GM19099 (cell line): ENCODE data around the gene LAMA1.

Experiments
- POLR2A ChIP-seq: IDR thresholded peaks from 3 replicates; pipeline ENCODE4 v1.6.1; 2011; ENCODE audit warnings: low read depth; ENCODE audit not compliant: insufficient read length; ENCODE audit errors: extremely low read depth

LAMA1 gene, protein sequence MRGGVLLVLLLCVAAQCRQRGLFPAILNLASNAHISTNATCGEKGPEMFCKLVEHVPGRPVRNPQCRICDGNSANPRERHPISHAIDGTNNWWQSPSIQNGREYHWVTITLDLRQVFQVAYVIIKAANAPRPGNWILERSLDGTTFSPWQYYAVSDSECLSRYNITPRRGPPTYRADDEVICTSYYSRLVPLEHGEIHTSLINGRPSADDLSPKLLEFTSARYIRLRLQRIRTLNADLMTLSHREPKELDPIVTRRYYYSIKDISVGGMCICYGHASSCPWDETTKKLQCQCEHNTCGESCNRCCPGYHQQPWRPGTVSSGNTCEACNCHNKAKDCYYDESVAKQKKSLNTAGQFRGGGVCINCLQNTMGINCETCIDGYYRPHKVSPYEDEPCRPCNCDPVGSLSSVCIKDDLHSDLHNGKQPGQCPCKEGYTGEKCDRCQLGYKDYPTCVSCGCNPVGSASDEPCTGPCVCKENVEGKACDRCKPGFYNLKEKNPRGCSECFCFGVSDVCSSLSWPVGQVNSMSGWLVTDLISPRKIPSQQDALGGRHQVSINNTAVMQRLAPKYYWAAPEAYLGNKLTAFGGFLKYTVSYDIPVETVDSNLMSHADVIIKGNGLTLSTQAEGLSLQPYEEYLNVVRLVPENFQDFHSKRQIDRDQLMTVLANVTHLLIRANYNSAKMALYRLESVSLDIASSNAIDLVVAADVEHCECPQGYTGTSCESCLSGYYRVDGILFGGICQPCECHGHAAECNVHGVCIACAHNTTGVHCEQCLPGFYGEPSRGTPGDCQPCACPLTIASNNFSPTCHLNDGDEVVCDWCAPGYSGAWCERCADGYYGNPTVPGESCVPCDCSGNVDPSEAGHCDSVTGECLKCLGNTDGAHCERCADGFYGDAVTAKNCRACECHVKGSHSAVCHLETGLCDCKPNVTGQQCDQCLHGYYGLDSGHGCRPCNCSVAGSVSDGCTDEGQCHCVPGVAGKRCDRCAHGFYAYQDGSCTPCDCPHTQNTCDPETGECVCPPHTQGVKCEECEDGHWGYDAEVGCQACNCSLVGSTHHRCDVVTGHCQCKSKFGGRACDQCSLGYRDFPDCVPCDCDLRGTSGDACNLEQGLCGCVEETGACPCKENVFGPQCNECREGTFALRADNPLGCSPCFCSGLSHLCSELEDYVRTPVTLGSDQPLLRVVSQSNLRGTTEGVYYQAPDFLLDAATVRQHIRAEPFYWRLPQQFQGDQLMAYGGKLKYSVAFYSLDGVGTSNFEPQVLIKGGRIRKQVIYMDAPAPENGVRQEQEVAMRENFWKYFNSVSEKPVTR (N-terminal part only)

DNA sequence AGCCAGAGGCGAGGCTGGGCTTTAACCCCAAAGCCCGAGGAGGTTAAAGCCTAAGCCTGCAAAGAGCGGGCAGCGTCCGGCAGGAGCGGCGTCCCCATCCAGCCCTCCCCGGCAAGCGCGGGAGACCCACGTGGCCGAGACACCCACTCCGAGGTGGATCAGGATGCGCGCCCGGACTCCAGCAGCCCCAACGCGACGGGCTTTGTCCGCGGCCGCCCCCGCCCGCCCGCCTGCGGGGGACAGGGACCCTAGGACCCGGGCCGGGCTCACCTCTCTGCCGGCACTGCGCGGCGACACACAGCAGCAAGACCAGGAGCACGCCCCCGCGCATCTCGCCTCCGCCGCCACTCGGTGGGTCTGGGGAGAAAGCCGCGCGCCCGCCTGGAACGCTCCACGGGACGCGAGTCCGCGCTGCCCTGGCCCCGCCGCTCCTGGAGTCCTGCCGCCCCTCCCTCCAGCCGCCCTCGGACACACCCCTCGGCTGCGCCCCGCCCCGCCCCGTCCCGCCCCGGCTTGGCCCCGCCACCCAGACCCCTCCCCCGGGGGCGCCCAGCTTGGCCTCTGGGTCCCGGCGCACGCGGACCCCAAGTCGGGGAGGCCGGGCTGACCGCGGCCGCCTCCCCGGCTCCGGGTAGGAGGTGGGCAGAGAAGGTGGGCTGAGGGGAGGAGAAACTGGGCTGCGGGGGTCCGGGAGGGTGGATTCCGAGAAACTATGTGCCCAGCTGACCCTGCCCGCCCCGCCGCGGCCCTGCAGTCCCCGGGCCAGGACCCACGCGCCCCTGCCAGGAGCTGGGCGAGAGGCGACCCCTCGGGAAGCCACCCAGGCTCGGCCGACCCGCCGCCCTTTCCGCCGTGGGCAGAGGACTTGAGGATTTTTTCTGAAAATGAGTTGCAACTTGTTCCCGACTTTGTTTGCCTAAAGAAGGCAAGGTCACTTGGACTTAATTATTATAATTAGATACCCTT lies at the start of gene LAMA1:
Gene LAMA1, minus strand, starts transcription at position 408 of the 966 bp plus-strand sequence. Its CDS starts 77 bp downstream, at position 331.
- TF ChIP-seq POLR2A, result no peak

DNA sequence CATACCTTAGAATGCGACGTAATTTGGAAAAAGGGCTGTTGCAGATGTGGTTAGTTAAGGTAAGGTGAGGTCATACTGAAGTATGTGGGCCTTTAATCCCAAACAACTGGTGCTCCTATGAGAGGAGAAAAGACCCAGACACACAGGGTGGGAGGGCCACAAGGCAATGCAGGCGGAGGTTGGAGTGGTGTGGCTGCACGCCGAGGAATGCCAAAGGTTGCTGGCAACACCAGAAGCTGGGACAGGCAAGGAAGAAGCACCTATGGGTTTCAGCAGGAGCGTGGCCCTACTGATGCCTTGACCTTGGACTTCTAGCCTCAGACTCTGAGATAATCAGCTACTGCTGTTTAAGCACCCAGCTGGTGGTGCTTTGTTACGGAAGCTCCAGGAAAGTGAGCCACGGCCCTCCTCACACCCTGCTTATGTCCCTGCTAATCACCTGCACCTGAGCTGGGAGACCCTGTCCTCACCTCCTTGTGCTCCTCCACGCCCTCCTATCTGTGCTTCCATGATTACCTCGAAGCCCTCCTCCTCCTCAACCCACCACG lies 48.3 kb upstream of the LAMA1 start:
- TF ChIP-seq POLR2A, result no peak

DNA sequence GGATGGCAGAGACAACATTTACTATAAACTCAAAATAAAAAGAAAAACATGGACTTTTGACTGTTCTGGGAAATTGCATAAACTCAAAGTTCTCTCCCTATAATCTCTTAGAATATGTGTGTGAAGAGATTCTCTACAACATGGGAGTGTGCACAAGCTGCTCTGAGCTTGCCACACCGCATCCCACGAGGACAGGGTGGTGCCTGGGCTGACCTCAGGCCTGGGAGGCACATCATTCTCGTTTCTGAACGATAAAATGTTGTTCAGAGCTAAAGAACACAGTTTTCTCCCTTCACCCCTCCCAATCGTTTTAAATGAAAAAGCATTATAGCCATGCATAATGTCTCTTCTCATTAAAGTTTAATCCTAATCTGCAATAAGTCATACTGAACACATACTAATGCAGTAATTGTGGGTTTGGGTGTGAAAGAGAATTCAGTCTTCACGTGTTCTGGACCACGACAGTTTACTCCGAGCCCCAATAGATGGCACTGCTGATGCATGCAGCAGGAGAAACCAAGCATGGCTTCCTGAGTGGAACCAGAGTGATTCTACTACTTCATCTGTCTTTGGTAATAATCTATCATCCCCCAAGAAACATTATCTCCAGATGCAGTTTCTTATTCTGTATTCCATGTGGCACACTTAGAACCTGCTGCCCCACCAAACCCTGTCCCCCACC lies 46.9 kb upstream of the LAMA1 start:
- TF ChIP-seq POLR2A, result no peak

DNA sequence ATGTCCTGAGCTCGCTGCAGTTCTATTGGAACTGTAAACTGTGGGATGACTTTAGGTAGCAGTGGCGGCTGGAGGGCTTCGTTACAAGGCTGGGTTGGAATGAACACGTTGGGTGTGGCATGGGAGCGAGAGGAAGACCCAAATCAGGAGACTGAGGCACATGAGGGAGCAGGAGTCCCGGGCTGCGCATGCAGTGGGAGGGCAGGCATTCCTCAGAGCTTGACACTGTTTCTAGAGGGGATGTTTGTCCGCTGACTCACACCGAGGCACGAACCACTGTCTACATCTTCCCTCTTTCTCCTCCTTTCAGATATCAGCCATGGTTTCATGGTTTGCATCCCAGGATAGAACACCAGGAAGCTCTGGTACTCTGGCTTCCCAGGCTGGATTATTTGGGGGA lies 40.6 kb upstream of the LAMA1 start:
- TF ChIP-seq POLR2A, result no peak

DNA sequence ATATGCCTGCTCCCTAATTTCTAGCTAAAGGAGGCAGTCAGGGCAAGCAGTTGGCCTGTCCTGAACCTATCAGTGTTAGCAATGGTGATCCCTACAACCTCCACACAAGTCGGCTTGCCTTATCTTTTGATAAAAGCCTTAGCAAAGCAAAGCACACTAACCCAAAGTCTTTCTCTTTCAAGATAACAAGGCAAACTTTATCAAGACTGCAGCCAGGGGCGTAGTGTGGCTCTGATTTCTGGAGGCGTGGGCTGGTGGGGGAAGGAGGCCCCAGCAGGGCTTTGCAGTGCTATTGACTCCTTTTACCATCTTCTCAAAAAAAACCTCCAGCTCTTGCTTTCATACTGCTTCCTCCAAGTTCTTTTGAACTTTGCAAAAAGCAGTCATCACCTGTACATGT lies 40.2 kb upstream of the LAMA1 start:
- TF ChIP-seq POLR2A, result no peak

DNA sequence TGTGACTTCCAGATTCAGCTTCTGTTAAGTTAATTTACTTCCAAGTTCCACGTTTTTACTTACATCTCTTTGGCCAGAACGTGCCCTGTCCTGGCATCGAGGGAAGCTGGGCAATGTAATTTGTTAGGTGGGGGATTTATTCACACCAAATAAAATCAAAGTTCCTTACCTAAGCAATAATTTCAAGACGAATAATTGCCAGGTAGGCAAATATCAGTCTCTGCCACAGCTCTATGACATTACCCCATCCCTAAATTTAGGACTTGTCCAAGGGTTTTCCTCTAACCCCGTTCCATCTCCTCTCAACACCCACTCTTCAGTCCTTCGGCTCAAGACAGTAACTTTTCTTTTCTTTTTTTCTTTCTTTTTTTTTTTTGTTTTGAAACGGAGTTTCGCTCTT lies 38.3 kb upstream of the LAMA1 start:
- no peak for TF ChIP-seq POLR2A

DNA sequence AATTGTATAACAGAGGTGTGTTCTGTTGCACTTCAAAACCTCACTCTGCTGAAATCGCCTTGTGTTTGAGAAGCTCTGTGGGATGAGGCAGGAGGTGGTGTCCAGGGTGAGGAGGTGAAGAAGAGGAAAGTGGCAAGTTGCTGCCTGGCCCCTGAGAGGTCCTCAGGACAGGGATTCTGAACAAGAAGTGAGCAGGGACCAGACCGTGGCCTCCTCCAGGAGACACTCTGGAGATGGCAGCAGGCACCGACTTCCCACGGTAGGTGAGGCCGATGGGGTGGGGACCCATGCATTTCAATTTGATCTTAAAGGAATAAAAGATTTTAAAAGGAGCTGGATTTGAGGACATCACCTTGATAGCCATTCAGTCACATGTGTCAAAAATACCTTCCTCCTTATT lies 37.5 kb upstream of the LAMA1 start:
- no peak for TF ChIP-seq POLR2A

DNA sequence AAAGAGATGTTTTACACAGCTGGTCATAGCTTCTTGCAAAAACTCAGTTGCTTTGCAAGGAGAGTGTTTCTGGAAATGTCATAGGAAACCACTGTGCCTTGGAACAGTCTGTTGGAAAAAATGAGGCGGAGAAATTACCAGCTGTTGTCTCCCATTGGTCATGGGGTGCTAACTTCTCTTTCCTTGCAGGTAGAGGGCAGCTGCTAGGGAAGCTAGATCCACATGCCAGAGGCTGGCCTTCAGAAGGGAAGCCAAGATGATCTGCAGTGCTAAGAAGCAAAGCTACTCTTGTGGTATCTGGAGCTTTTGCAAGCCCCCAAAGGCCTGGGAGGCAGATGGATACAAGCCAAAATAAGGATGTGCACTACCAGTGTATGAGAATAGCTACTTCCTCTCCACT lies 34.8 kb upstream of the LAMA1 start:
- no peak for TF ChIP-seq POLR2A

DNA sequence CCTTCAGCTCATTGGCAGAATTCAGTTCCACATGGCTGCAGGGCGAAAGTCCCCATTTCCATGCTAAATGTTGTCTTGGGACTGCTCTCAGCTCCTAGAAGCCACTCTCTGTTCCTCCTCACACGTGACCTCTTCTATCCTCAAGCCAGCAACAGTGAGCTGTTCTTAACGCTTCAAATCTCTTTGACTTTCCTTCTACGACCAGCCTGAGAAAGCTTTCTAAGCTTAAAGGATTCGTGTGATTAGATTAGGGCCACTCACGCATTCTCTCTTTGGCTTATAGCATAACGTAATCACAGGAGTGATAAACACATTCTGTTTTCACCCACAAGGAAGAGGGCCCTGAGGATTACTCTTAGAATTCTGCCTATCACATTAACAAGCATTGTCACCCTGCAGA lies 29.8 kb upstream of the LAMA1 start:
- no peak for TF ChIP-seq POLR2A

DNA sequence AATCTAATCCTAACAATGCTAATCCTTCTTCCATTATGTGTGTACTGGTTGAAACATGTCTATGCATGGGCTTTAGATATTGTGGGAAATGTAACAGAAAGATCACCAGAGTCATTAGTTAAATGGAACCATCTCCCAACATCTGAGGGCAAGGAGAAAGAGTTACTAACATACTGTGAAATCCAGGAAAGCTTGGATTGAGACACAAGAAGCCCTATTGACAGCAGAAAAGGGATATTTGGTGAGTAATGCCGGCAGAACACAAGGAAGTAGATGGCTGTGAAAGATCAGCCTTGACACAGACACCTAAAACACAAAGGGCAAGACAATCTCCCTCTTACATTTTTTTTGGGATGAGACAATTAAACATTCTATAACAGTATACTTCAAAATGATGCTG lies 28.5 kb upstream of the LAMA1 start:
- TF ChIP-seq POLR2A, result no peak

DNA sequence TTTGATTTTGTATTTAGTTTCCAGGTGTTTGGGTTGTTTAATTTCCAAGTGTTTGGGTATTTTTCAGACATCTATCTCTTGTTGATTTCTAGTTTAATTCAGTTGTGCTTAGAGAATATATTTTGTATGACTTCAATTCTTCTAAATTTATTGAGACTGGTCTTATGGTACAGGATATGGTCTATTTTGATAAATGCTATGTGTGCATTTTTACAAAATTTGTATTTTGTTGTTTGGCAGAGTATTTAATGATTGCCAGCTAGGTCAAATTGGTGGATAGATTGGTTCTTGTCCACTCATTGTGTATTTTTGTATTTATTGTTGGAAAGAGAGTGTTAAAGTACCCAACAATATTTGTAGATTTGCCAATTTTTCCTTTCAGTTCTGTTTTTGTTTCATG lies 23.7 kb upstream of the LAMA1 start:
- TF ChIP-seq POLR2A, result no peak

DNA sequence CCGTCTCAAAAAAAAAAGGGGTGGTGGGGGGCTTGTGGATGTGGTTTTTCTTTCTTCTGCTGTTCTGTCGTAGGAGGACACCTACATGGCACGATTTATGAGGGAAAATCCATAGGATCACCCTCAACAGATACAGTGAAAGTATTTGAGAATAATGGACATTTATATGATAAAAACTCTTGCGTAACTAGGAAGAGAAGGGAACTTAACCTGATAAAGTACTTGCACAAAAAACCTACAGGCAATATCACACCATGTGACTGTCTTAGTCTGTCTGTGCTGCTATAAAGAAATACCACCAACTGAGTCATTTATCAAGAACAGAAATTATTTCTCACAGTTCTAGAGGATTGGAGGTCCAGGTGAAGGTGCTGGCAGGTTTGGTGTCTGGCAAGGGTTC lies 21.8 kb upstream of the LAMA1 start:
- TF ChIP-seq POLR2A, result no peak

DNA sequence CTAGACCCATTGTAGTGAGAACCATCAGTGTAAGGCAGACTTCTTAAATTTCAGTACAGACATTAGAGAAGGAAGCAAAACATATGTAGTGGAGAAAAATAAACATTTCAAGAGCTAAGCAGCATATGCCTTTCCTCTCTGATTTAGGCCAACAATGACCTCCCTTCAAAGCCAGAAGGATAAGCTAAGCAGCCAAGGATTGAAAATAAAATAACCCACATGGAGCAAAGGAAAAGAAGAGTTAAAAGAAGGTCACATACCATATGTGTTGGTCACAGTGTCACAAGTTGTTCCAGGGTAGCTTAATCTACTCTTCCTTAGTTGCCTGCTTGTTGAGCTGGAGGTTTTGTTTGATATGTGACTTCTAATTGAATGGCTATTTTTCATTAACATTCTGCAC lies 15.6 kb upstream of the LAMA1 start:
- TF ChIP-seq POLR2A, result no peak
